SK-N-SH (cell line): Measurements from ENCODE around the gene WDHD1. TPM values are rescaled to one million over a fixed set of nuclear protein-coding genes. Genes with fewer than 3 reads are reported as not detected.
"Not testable (repeated sequence)": the region's sequence is repeated elsewhere in the genome, so short reads cannot be mapped to it uniquely, and the experiment has no call there.

Experiments
- CTCF ChIA-PET: fragments of 300-600, 350-600 bp; formaldehyde crosslinking; extraction: SDS; loops from one replicate; lab custom pipeline; 2021; lab: Yijun Ruan, JAX
- POLR2A ChIA-PET: fragments of 350-600 bp; sonication (Branson Sonifier 250); formaldehyde crosslinking; extraction: SDS; loops from one replicate; lab custom pipeline; 2020; ENCODE audit warnings: antibody characterized with exemption, inconsistent platforms; lab: Yijun Ruan, JAX
- DNase-seq: peaks from one replicate; pipeline ENCODE4 v3.0.0; 2012
- H2AFZ ChIP-seq: fragments of 200-600 bp; sonication (generic); 2 replicates; pipeline ENCODE4 v1.8.1; 2016; ENCODE audit warnings: antibody characterized with exemption, mild to moderate bottlenecking, low read depth
- H3F3A ChIP-seq: fragments of 200-600 bp; sonication (generic); replicated peaks from 2 replicates; pipeline ENCODE3; 2016; ENCODE audit warnings: antibody characterized with exemption, mild to moderate bottlenecking; ENCODE audit not compliant: insufficient read depth
- H3K27ac ChIP-seq, 2 experiments: fragments of 200-500 bp in 1 of 2; fragments of 200-600 bp in 1 of 2; sonication (Bioruptor generic) in 1 of 2; sonication (generic), shearing (Covaris generic) in 1 of 2; 2 replicates each; pipeline versions ENCODE4 v1.5.1 to v1.6.1; 2014 to 2016; ENCODE audit warnings: low read depth in 2 of 2, inconsistent platforms in 1 of 2, low read length in 1 of 2, mild to moderate bottlenecking in 1 of 2, mixed read lengths in 1 of 2
- H3K27me3 ChIP-seq: fragments of 200-600 bp; sonication (generic), shearing (Covaris generic); 2 replicates; pipeline ENCODE4 v1.6.1; 2016; ENCODE audit warnings: mixed run types; ENCODE audit not compliant: insufficient read depth
- H3K36me3 ChIP-seq, 2 experiments: fragments of 200-500 bp in 1 of 2; fragments of 200-600 bp in 1 of 2; sonication (Bioruptor generic) in 1 of 2; sonication (generic) in 1 of 2; replicated peaks in 1 of 2; 2 replicates each; pipeline versions ENCODE3 to v1.5.1; 2014 to 2016; ENCODE audit warnings: low read length in 1 of 2, mild to moderate bottlenecking in 1 of 2; ENCODE audit not compliant: insufficient read depth in 2 of 2, control insufficient read depth in 1 of 2
- H3K4me1 ChIP-seq, 2 experiments: fragments of 200-500 bp in 1 of 2; fragments of 200-600 bp in 1 of 2; sonication (Bioruptor generic) in 1 of 2; sonication (generic), shearing (Covaris generic) in 1 of 2; 2 replicates each; pipeline versions ENCODE4 v1.5.1 to v1.6.1; 2014 to 2016; ENCODE audit warnings: low read depth in 1 of 2, low read length in 1 of 2, mixed run types in 1 of 2; ENCODE audit not compliant: insufficient read depth in 2 of 2, control insufficient read depth in 1 of 2
- H3K4me2 ChIP-seq: fragments of 200-600 bp; sonication (generic), shearing (Covaris generic); 2 replicates; pipeline ENCODE4 v1.6.1; 2017; ENCODE audit warnings: mixed run types
- H3K4me3 ChIP-seq, 2 experiments: fragments of 200-500 bp in 1 of 2; fragments of 200-600 bp in 1 of 2; sonication (Bioruptor generic) in 1 of 2; sonication (generic), shearing (Covaris generic) in 1 of 2; 2 replicates each; pipeline versions ENCODE4 v1.5.1 to v1.8.1; 2014 to 2016; ENCODE audit warnings: low read depth in 2 of 2, inconsistent platforms in 1 of 2, low read length in 1 of 2, mild to moderate bottlenecking in 1 of 2, mixed read lengths in 1 of 2, moderate library complexity in 1 of 2
- H3K79me2 ChIP-seq: fragments of 200-600 bp; sonication (generic); 2 replicates; pipeline ENCODE4 v1.8.1; 2017; ENCODE audit warnings: mild to moderate bottlenecking; ENCODE audit not compliant: insufficient read depth
- H3K9ac ChIP-seq: fragments of 200-600 bp; sonication (generic); 2 replicates; pipeline ENCODE4 v1.6.1; 2017; ENCODE audit warnings: mixed run types
- H3K9me2 ChIP-seq: fragments of 200-600 bp; sonication (generic); 2 replicates; pipeline ENCODE4 v1.6.1; 2017; ENCODE audit warnings: mixed run types
- H3K9me3 ChIP-seq: fragments of 200-600 bp; sonication (generic); 2 replicates; pipeline ENCODE4 v1.6.1; 2017; ENCODE audit warnings: mixed run types, mild to moderate bottlenecking, moderate library complexity
- H4K20me1 ChIP-seq: fragments of 200-600 bp; sonication (generic); 2 replicates; pipeline ENCODE4 v1.6.1; 2017; ENCODE audit warnings: mild to moderate bottlenecking, mixed run types; ENCODE audit not compliant: insufficient read depth
- EP300 ChIP-seq, 2 experiments: IDR thresholded peaks; 2 replicates each; pipeline versions ENCODE4 v1.4.0 to v1.6.1; 2012; ENCODE audit warnings: borderline replicate concordance in 1 of 2, low read depth in 1 of 2, low read length in 1 of 2
- EZH2phosphoT487 ChIP-seq: fragments of 200-600 bp; sonication (generic); IDR thresholded peaks from 2 replicates; pipeline ENCODE4 v1.6.1; 2017; ENCODE audit warnings: low read depth, mixed run types, mild to moderate bottlenecking, antibody characterized with exemption, moderate library complexity, borderline replicate concordance
- FOSL2 ChIP-seq: IDR thresholded peaks from 2 replicates; pipeline ENCODE4 v1.4.0; 2012; ENCODE audit warnings: low read depth, mild to moderate bottlenecking, moderate library complexity, borderline replicate concordance
- FOXJ3 ChIP-seq: sonication (generic); formaldehyde crosslinking; IDR thresholded peaks from 2 replicates; pipeline ENCODE4 v1.5.1; 2020; ENCODE audit warnings: mild to moderate bottlenecking, missing genetic modification reagents
- GABPA ChIP-seq: IDR thresholded peaks from 2 replicates; pipeline ENCODE4 v1.4.0; 2012; ENCODE audit warnings: low read depth, mild to moderate bottlenecking
- GATA2 ChIP-seq: sonication (generic); formaldehyde crosslinking; IDR thresholded peaks from 2 replicates; pipeline ENCODE4 v1.5.0; 2020; ENCODE audit warnings: mild to moderate bottlenecking, missing genetic modification reagents
- JUND ChIP-seq: IDR thresholded peaks from 2 replicates; pipeline ENCODE4 v1.4.0; 2012
- MAX ChIP-seq: IDR thresholded peaks from 2 replicates; pipeline ENCODE4 v1.4.0; 2012; ENCODE audit warnings: low read depth
- MEF2A ChIP-seq: IDR thresholded peaks from 2 replicates; pipeline ENCODE4 v1.4.0; 2012; ENCODE audit warnings: low read depth, borderline replicate concordance
- MXI1 ChIP-seq: IDR thresholded peaks from 2 replicates; pipeline ENCODE4 v1.6.1; 2012; ENCODE audit warnings: mild to moderate bottlenecking, low read depth, low read length, improper control_type of control experiment
- RFX5 ChIP-seq: IDR thresholded peaks from 2 replicates; pipeline ENCODE4 v1.6.1; 2012; ENCODE audit warnings: mild to moderate bottlenecking, improper control_type of control experiment, low read length
- TEAD4 ChIP-seq: IDR thresholded peaks from 2 replicates; pipeline ENCODE4 v1.4.0; 2012; ENCODE audit warnings: mild to moderate bottlenecking, borderline replicate concordance; ENCODE audit not compliant: insufficient read depth
- USF1 ChIP-seq: IDR thresholded peaks from 2 replicates; pipeline ENCODE4 v1.4.0; 2012; ENCODE audit warnings: low read depth, borderline replicate concordance
- USF2 ChIP-seq: fragments of 150-350 bp; IDR thresholded peaks from 2 replicates; pipeline ENCODE4 v1.6.1; 2017; ENCODE audit warnings: antibody characterized with exemption, low read length, low read depth, borderline replicate concordance
- YY1 ChIP-seq: IDR thresholded peaks from 2 replicates; pipeline ENCODE4 v1.4.0; 2012; ENCODE audit warnings: low read depth, mild to moderate bottlenecking
- ZBTB33 ChIP-seq: IDR thresholded peaks from 2 replicates; pipeline ENCODE4 v1.4.0; 2012; ENCODE audit warnings: low read depth, borderline replicate concordance
- WGBS: methylation state at CpG from one replicate; pipeline ENCODE4 v1.1.6; 2017; ENCODE audit warnings: low lambda C conversion rate; 5-methylcytosine and 5-hydroxymethylcytosine counted together
- polyA plus RNA-seq, 3 experiments: library from polyadenylated mRNA; depleted of rRNA; stranded (reverse); fragments of >200 nt; gene quantifications; 2 replicates each; pipeline ENCODE4 v1.2.3, GENCODE V29; 2012

Gene WDHD1
- polyA plus RNA-seq, 1 of the 3 experiments (the other 2 are of a cell fraction), result 2.9 TPM

GRCh38 chr14:54909817-54910558, 116.9 kb downstream of the WDHD1 start:
- Histone ChIP-seq H3K4me1 (no peaks in the 10 kb centered on the region), H2AFZ (no peak overlapping the region), H3K79me2 (no peaks in the 10 kb centered on the region), H3K36me3 (no peaks in the 10 kb centered on the region), H3K4me2 (no peak overlapping the region), H3K27me3 (no peaks in the 10 kb centered on the region), H3K4me3 (no peak overlapping the region), H3K27ac (no peak overlapping the region), H4K20me1 (no peaks in the 10 kb centered on the region), H3F3A (no peaks in the 10 kb centered on the region), H3K9ac (no peak overlapping the region), H3K9me3 (no peaks in the 10 kb centered on the region), H3K9me2 (no peaks in the 10 kb centered on the region)
- 89% methylated on average over 5 of the region's 5 CpGs for WGBS
- ChIA-PET POLR2A (interaction anchor here (0.6 kb wide), 1 partner anchor 162 kb away, joined by 3 read pairs; no protein-coding TSS in a partner anchor), CTCF (interaction anchor here (1.2 kb wide), 1 partner anchor 9 kb away, joined by 3 read pairs; no protein-coding TSS in a partner anchor)
- TF ChIP-seq YY1 (no peak), ZBTB33 (no peak), USF1 (no peak), USF2 (no peak), MEF2A (no peak)
- no peak for DNase-seq

- H3K9me2 ChIP-seq, H3K9ac ChIP-seq, H3K4me3 ChIP-seq, DNase-seq, H3K27ac ChIP-seq, POLR2A ChIA-PET, H2AFZ ChIP-seq, H3K4me1 ChIP-seq, H4K20me1 ChIP-seq, H3K27me3 ChIP-seq, H3K36me3 ChIP-seq, H3K79me2 ChIP-seq, H3F3A ChIP-seq, H3K4me2 ChIP-seq, H3K9me3 ChIP-seq: not testable (repeated sequence)
- 89% methylated on average over 4 of the region's 4 CpGs for WGBS
- CTCF ChIA-PET, result interaction anchor here (1.2 kb wide), 1 partner anchor 10 kb away, joined by 3 read pairs; no protein-coding TSS in a partner anchor
Measured at GRCh38 chr14:54908973-54909372, 117.9 kb downstream of the WDHD1 start.

GRCh38 chr14:54908190-54908589, 118.7 kb downstream of the WDHD1 start:
- H4K20me1 ChIP-seq, result no peaks in the 10 kb centered on the region
- no peaks in the 10 kb centered on the region for H3K27me3 ChIP-seq
- POLR2A ChIA-PET, result no interaction called here
- H3K36me3 ChIP-seq, result no peaks in the 10 kb centered on the region
- no peak overlapping the region for H2AFZ ChIP-seq
- WGBS, result 94% methylated on average over 4 of the region's 4 CpGs
- H3K4me3 ChIP-seq, result no peak overlapping the region
- no peak for DNase-seq
- H3F3A ChIP-seq, result no peaks in the 10 kb centered on the region
- no peak overlapping the region for H3K4me2 ChIP-seq
- no peaks in the 10 kb centered on the region for H3K9me3 ChIP-seq
- peaks cover 0 to 2% of the 10 kb centered on the region in 2 experiments; a peak in 1 of 4 replicates for H3K4me1 ChIP-seq
- no peaks in the 10 kb centered on the region for H3K9me2 ChIP-seq
- H3K9ac ChIP-seq, result no peak overlapping the region
- CTCF ChIA-PET, result no interaction called here
- no peak overlapping the region for H3K27ac ChIP-seq
- H3K79me2 ChIP-seq, result no peaks in the 10 kb centered on the region
- no peak for TF ChIP-seq EP300 (IDR thresholded peaks at IDR 0.05; ENCODE audit: borderline replicate concordance in 1 of 2, low read depth in 1 of 2, low read length in 1 of 2)
- TF ChIP-seq EZH2phosphoT487, result no peak
- TF ChIP-seq RFX5, result no peak
- TF ChIP-seq MXI1, result no peak
- TF ChIP-seq GATA2 (CRISPR knock-in tag), result no peak
- TF ChIP-seq USF2, result no peak
- no peak for TF ChIP-seq FOSL2
- TF ChIP-seq GABPA, result no peak
- no peak for TF ChIP-seq MAX
- no peak for TF ChIP-seq FOXJ3 (CRISPR knock-in tag)
- no peak for TF ChIP-seq JUND
- no peak for TF ChIP-seq MEF2A
- no peak for TF ChIP-seq TEAD4
